ENCODE data around the gene SNX30.
"Not testable (repeated sequence)": the region's sequence is repeated elsewhere in the genome, so short reads cannot be mapped to it uniquely, and the experiment has no call there.

The SNX30 gene, protein sequence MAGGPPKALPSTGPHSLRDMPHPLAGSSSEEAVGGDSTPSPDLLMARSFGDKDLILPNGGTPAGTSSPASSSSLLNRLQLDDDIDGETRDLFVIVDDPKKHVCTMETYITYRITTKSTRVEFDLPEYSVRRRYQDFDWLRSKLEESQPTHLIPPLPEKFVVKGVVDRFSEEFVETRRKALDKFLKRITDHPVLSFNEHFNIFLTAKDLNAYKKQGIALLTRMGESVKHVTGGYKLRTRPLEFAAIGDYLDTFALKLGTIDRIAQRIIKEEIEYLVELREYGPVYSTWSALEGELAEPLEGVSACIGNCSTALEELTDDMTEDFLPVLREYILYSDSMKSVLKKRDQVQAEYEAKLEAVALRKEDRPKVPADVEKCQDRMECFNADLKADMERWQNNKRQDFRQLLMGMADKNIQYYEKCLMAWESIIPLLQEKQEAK

GRCh38 chr9:112750016-112750763, at the start of gene SNX30:
Gene SNX30 (plus strand): TSS chr9:112750760. CDS start chr9:112751002, 242 bp downstream.
- peak; percentile 95 for DNase-seq (ENCODE audit: low read depth, low spot score)

DNA sequence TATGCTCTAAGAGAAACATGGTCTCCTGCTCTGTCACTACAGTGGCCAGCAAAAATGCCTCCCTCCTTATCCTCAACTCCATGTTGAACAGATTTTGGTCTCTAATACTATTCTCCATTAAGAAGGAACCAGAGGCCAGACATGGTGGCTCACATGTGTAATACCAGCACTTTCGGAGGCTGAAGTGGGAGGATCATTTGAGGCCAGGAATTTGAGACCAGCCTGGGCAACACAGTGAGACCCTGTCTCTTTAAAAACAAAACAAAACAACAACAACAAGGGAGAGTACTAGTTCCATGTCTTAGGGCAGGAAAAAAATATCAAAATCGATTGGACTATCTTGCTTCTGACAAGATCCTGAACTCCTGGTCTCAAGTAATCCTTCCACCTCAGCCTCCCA, 47.3 kb upstream of the SNX30 start:
- no peak for DNase-seq (ENCODE audit: low read depth, low spot score)

GRCh38 chr9:112705768-112706427, 44.7 kb upstream of the SNX30 start:
- DNase-seq (ENCODE audit: low read depth, low spot score), result peak; percentile 73

- DNase-seq (ENCODE audit: low read depth, low spot score), result peak; percentile 71
Observed at GRCh38 chr9:112711050-112711689, 39.4 kb upstream of the SNX30 start.

DNA sequence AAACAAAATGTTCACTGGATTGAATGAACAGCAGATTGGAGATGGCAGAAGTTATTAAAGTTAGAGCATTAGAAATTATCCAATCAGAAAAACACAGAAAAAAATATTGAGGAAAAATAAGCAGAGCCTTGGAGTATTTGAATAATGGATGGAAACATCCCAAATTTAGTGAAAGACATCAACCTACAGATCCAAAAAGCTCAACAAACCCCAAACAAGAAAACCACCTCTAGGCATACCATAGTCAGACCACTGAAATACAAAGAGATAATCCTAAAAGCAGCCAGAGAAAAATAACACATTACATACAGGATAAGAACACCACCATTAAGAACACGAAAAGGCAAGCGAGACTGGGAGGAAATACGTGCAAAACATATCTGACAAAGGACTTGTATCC, 37.9 kb upstream of the SNX30 start:
- DNase-seq (ENCODE audit: low read depth, low spot score), result no peak

GRCh38 chr9:112717661-112718331, 32.8 kb upstream of the SNX30 start, which contains the start of gene INIP:
Gene INIP (minus strand): TSS chr9:112718117. CDS start chr9:112716485, 1,632 bp downstream.
- DNase-seq (ENCODE audit: low read depth, low spot score), result peak; percentile 99

- no peak for DNase-seq (ENCODE audit: low read depth, low spot score)
Observed at GRCh38 chr9:112719241-112719691, 31.3 kb upstream of the SNX30 start.

DNA sequence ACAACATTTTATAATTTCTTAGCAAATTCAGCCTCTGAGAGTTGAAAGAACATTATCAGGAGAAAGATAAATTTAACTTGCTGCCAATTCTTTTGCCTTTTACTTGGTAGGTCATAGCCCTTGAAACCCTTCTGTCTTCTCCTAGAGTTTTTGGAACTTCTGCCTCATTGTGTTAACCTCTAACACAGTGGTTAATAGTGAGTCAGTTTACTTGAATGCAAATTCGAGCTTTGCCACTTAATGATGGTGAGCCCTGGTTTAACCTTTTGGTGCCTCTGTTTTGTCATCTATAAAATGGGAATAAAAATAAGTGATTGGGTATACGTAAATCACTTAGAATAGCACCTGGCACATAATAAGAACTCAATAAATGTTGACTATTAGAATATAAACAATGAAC, 30.9 kb upstream of the SNX30 start:
- no peak for DNase-seq (ENCODE audit: low read depth, low spot score)

GRCh38 chr9:112720113-112720780, 30.3 kb upstream of the SNX30 start:
- no peak for DNase-seq (ENCODE audit: low read depth, low spot score)

GRCh38 chr9:112722749-112723148, 27.8 kb upstream of the SNX30 start:
- not testable (repeated sequence) for DNase-seq (ENCODE audit: low read depth, low spot score)

DNA sequence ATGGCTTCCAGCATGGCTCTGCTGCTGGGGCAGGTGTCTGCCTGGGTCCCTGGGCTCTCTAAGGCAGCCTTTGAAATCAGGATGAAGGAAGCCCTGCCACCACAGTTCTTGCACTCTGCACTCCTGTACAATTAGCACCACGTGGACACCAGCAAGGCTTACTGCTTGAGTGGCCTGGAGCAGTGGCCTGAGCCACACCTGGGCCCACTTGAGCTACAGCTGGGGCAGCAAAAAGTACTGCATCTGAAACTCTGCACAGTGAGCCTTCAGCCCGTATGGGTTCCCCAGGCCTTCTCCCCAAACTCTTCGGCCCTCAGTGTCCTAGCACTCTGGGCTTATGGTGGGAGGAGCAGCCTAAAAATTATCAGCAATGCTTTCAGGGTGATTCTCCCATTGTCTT, 24.6 kb upstream of the SNX30 start:
- no peak for DNase-seq (ENCODE audit: low read depth, low spot score)

GRCh38 chr9:112726428-112726827, 24.1 kb upstream of the SNX30 start:
- DNase-seq (ENCODE audit: low read depth, low spot score), result no peak

DNA sequence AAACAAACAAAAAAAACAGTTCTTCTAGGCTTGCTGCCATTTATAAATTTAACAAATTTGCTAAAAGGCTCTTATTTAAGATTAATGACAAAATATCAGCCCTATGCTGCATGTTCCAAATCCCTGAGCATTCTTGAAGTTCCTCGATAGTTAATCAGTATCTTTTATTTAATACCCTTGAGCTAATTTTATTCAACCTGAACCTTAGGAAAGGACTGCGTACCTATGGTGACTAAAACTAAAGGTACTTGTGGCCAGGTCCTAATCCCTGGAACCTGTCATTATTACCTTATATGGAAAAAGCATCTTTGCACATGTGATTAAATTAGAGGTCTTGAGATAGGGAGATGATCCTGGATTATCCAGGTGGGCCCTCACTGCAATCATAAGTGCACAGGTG, 22.2 kb upstream of the SNX30 start:
- no peak for DNase-seq (ENCODE audit: low read depth, low spot score)

GRCh38 chr9:112731971-112732370, 18.6 kb upstream of the SNX30 start:
- DNase-seq (ENCODE audit: low read depth, low spot score), result no peak

GRCh38 chr9:112734892-112735291, 15.7 kb upstream of the SNX30 start:
- DNase-seq (ENCODE audit: low read depth, low spot score), result no peak

DNA sequence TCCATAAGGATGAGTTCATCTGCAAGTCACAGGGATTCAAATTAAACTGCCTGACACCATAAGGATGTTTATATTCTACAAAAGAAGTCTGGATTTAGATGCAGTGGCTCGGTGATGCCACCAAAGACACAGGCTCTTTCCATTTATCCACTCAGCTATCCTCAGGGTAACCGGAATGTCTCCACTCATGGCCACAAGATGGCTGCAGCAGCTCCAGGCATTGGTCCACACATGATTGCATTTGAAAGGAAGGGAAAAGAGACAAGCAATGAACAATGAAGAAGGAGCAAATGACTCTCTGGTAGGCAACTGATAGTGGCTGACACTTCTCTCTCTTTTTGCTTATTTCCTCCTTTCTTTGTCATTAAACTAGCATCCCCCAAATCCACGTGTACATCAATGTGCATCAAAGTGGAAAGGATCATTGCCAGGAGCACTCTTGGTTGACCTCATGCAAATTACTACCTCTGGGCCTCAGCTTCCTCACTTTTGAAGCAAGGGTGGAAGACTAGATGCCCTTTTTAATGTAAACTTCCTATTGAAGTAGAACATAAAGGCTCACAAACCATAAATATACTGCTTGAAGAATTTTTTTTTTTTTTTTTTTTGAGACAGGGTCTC, 7.2 kb upstream of the SNX30 start:
- DNase-seq (ENCODE audit: low read depth, low spot score), result no peak

DNA sequence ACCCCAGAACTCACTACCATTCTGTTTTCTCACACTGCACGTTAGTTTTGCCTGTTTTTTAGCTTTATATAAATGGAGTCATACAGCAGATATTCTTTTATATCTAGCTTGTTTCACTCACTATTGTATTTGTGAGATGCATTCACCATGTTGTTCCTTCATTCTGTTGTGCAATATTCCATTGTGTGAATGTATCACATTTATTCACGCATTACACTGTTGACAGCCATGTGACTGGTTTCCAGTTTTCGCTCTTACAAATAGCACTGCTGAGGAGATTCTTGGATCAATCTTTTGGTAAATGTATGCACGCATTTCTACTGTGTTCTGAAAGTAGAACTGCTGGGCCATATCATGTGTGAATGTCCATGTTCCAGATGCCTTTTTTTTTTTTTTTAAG, 6.4 kb upstream of the SNX30 start:
- no peak for DNase-seq (ENCODE audit: low read depth, low spot score)

GRCh38 chr9:112747094-112747493, 3.5 kb upstream of the SNX30 start:
- no peak for DNase-seq (ENCODE audit: low read depth, low spot score)

- DNase-seq (ENCODE audit: low read depth, low spot score), result no peak
Observed at GRCh38 chr9:112750764-112751055, 150 bp downstream of the SNX30 start.

- peak; percentile 86 for DNase-seq (ENCODE audit: low read depth, low spot score)
Observed at GRCh38 chr9:112751056-112751795, 666 bp downstream of the SNX30 start.

Measured in astrocyte of the hippocampus (primary cell).